ENCODE data around the gene DLG5. TPM values are rescaled to one million over a fixed set of nuclear protein-coding genes. Genes with fewer than 3 reads are reported as not detected.

Gene DLG5
- polyA plus RNA-seq, 1 of the 3 experiments (the other 2 are of a cell fraction): 31.3 TPM

DNA sequence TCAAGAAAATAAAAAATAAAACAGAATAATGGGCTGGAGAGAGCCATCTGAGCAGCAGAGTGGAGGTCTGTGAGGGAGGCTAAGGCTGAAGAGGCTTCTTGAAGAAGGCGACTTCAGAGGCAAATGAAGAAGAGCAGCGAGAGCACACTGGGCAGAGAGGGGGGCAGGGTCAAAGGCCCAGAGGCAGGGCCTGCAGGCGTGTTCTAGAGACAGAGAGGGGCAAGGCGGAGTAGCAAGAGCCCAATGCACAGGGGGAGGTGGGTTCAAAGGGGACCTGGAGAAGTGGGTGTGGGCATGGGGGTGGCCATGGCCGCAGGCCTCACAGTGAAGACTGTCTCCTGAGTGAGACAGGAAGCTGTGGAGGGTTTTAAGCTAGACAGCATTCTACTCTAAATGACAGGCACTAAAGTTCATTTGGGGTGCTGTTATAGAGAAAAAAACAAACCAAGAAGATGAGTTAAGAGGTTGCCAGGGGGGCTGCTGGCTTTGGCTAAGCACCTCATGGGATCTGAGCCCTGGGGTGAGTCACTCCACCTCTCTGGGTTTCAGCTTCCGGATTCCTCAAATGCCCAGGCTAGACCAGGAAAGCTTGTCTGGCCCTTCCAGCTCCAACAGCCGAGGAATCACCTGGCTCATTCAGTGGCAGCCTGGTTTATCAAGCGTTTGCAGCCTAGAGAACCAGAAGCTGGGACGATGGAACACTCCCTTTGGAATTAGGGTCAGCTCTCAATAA is 81.7 kb downstream of the DLG5 start (continued):
- TF ChIP-seq, protein P1, sequence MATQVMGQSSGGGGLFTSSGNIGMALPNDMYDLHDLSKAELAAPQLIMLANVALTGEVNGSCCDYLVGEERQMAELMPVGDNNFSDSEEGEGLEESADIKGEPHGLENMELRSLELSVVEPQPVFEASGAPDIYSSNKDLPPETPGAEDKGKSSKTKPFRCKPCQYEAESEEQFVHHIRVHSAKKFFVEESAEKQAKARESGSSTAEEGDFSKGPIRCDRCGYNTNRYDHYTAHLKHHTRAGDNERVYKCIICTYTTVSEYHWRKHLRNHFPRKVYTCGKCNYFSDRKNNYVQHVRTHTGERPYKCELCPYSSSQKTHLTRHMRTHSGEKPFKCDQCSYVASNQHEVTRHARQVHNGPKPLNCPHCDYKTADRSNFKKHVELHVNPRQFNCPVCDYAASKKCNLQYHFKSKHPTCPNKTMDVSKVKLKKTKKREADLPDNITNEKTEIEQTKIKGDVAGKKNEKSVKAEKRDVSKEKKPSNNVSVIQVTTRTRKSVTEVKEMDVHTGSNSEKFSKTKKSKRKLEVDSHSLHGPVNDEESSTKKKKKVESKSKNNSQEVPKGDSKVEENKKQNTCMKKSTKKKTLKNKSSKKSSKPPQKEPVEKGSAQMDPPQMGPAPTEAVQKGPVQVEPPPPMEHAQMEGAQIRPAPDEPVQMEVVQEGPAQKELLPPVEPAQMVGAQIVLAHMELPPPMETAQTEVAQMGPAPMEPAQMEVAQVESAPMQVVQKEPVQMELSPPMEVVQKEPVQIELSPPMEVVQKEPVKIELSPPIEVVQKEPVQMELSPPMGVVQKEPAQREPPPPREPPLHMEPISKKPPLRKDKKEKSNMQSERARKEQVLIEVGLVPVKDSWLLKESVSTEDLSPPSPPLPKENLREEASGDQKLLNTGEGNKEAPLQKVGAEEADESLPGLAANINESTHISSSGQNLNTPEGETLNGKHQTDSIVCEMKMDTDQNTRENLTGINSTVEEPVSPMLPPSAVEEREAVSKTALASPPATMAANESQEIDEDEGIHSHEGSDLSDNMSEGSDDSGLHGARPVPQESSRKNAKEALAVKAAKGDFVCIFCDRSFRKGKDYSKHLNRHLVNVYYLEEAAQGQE (IDR thresholded peaks at IDR 0.05; ENCODE audit: low read depth, low read length): no peak
- TF ChIP-seq ELF1 (IDR thresholded peaks at IDR 0.05) (peak; percentile 92), EZH2phosphoT487 (IDR thresholded peaks at IDR 0.05; ENCODE audit: borderline replicate concordance, low read depth) (no peak), TAF1 (IDR thresholded peaks at IDR 0.05; ENCODE audit: borderline replicate concordance, low read depth, low read length) (no peak)
- TF ChIP-seq, protein P2, sequence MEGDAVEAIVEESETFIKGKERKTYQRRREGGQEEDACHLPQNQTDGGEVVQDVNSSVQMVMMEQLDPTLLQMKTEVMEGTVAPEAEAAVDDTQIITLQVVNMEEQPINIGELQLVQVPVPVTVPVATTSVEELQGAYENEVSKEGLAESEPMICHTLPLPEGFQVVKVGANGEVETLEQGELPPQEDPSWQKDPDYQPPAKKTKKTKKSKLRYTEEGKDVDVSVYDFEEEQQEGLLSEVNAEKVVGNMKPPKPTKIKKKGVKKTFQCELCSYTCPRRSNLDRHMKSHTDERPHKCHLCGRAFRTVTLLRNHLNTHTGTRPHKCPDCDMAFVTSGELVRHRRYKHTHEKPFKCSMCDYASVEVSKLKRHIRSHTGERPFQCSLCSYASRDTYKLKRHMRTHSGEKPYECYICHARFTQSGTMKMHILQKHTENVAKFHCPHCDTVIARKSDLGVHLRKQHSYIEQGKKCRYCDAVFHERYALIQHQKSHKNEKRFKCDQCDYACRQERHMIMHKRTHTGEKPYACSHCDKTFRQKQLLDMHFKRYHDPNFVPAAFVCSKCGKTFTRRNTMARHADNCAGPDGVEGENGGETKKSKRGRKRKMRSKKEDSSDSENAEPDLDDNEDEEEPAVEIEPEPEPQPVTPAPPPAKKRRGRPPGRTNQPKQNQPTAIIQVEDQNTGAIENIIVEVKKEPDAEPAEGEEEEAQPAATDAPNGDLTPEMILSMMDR (IDR thresholded peaks at IDR 0.05): no peak

DNA sequence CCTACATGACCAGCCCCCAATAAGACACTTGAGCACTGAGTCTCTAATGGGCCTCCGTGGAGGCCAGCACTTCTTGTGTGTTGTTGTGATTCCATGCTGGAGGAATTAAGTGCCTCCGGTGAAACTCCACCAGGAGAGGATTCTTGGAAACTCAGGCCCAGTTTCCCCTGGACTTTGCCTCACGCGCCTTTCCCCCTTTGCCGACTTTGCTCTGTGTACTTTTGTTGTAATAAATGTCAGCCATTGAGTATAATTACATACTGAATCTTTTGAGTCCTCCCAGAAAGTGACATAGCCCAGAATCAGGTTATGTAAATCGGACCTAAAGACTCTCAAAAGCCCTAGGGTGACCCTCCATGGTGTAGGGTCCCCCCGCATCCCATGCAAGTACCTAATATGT is 82.4 kb downstream of the DLG5 start:
- H3K27ac ChIP-seq (ENCODE audit: low read depth in 2 of 2, low read length in 1 of 2): peak overlapping the region; percentile 76 to 87
- CTCF ChIA-PET: no interaction called here
- POLR2A ChIA-PET: no interaction called here

More for the DNA sequence above, 82.4 kb downstream of the DLG5 start:
- Histone ChIP-seq H3K79me2 (ENCODE audit: insufficient read depth) (peaks cover 11% of the 10 kb centered on the region; the same call in 1 of the 2 replicates), H3K36me3 (replicated peaks in 1 of 2; ENCODE audit: control insufficient read depth in 1 of 2, insufficient read depth in 2 of 2, low read length in 1 of 2) (peaks cover 30 to 31% of the 10 kb centered on the region in 2 experiments), H3K4me1 (ENCODE audit: control insufficient read depth in 1 of 2, insufficient read depth in 2 of 2, low read depth in 1 of 2, low read length in 1 of 2) (peaks cover 16 to 31% of the 10 kb centered on the region in 2 experiments; a peak in 3 of 4 replicates), H4K20me1 (ENCODE audit: insufficient read depth) (no peaks in the 10 kb centered on the region), H3F3A (replicated peaks; ENCODE audit: insufficient read depth) (peaks cover 26% of the 10 kb centered on the region), H3K9ac (peak overlapping the region; percentile 9; the same call in 1 of the 2 replicates), H3K9me2 (no peaks in the 10 kb centered on the region), H3K4me2 (peak overlapping the region; percentile 64; the same call in 1 of the 2 replicates), H3K9me3 (no peaks in the 10 kb centered on the region), H2AFZ (ENCODE audit: low read depth) (no peak overlapping the region), H3K4me3 (ENCODE audit: low read depth in 2 of 2, low read length in 1 of 2) (no peak overlapping the region), H3K27me3 (ENCODE audit: insufficient read depth) (no peaks in the 10 kb centered on the region)
- DNase-seq: no peak
- TF ChIP-seq GABPA (IDR thresholded peaks at IDR 0.05; ENCODE audit: low read depth): no peak
- TF ChIP-seq RAD21 (IDR thresholded peaks at IDR 0.05; ENCODE audit: low read length): no peak
- TF ChIP-seq, protein P1 (IDR thresholded peaks at IDR 0.05; ENCODE audit: low read depth, low read length): no peak
- no peak for TF ChIP-seq NFIC (IDR thresholded peaks at IDR 0.05; ENCODE audit: borderline replicate concordance)
- no peak for TF ChIP-seq FOXM1 (IDR thresholded peaks at IDR 0.05; ENCODE audit: low read depth)
- TF ChIP-seq RFX5 (IDR thresholded peaks at IDR 0.05; ENCODE audit: low read length): no peak
- TF ChIP-seq, protein P3, sequence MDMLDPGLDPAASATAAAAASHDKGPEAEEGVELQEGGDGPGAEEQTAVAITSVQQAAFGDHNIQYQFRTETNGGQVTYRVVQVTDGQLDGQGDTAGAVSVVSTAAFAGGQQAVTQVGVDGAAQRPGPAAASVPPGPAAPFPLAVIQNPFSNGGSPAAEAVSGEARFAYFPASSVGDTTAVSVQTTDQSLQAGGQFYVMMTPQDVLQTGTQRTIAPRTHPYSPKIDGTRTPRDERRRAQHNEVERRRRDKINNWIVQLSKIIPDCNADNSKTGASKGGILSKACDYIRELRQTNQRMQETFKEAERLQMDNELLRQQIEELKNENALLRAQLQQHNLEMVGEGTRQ (IDR thresholded peaks at IDR 0.05; ENCODE audit: borderline replicate concordance, low read depth, low read length): no peak
- TF ChIP-seq ELF1 (IDR thresholded peaks at IDR 0.05): no peak
- no peak for TF ChIP-seq EZH2phosphoT487 (IDR thresholded peaks at IDR 0.05; ENCODE audit: borderline replicate concordance, low read depth)
- no peak for TF ChIP-seq CHD2 (IDR thresholded peaks at IDR 0.05; ENCODE audit: low read length, partially characterized antibody)
- TF ChIP-seq, protein P4, sequence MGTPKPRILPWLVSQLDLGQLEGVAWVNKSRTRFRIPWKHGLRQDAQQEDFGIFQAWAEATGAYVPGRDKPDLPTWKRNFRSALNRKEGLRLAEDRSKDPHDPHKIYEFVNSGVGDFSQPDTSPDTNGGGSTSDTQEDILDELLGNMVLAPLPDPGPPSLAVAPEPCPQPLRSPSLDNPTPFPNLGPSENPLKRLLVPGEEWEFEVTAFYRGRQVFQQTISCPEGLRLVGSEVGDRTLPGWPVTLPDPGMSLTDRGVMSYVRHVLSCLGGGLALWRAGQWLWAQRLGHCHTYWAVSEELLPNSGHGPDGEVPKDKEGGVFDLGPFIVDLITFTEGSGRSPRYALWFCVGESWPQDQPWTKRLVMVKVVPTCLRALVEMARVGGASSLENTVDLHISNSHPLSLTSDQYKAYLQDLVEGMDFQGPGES (IDR thresholded peaks at IDR 0.05; ENCODE audit: low read depth, low read length): no peak
- TF ChIP-seq RCOR1 (IDR thresholded peaks at IDR 0.05; ENCODE audit: low read length): no peak
- no peak for TF ChIP-seq YY1 (IDR thresholded peaks at IDR 0.05; ENCODE audit: low read depth)
- TF ChIP-seq EP300 (IDR thresholded peaks at IDR 0.05; ENCODE audit: borderline replicate concordance in 1 of 2, low read depth in 1 of 2, low read length in 1 of 2): no peak
- TF ChIP-seq RXRA (IDR thresholded peaks at IDR 0.05; ENCODE audit: borderline replicate concordance, low read depth): no peak
- no peak for TF ChIP-seq POLR2AphosphoS5 (IDR thresholded peaks at IDR 0.05; ENCODE audit: low read depth, low read length)
- WGBS (ENCODE audit: low lambda C conversion rate): 98% methylated on average over 7 of the region's 7 CpGs
